Measurements from ENCODE around the gene KMT5C.

The KMT5C gene

DNA sequence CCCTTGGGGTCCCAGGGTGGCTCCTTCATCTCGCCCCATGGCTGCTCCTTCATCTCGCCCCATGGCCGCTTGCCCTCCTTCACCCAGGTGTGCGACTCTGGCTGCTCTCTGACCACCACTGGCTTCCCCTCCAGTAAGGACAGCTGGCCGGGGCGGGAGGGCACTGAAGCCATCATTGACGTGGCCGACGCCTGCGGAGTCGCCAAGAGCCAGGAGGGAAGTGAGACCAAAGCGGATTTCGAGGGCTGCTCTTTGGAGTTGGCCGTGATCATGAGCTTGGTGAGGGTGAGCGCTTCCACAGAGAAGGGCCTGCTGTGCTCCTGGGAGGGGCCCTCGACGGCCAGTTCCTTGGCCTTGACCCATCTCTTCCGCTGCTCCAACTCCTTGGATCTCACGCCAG, 18.8 kb downstream of the KMT5C start:
- Histone ChIP-seq H3K27ac (ENCODE audit: low read length) (no peak overlapping the region), H3K4me1 (ENCODE audit: control insufficient read depth, insufficient read depth, low read length) (peaks cover 3% of the 10 kb centered on the region), H3K9me3 (ENCODE audit: control insufficient read depth in 2 of 2, low read length in 2 of 2) (no peaks in the 10 kb centered on the region), H3K36me3 (ENCODE audit: control insufficient read depth in 2 of 2, insufficient read depth in 2 of 2, low read length in 2 of 2) (no peaks in the 10 kb centered on the region), H3K9ac (ENCODE audit: low read length in 2 of 2) (no peak overlapping the region), H3K27me3 (ENCODE audit: control insufficient read depth in 1 of 2, insufficient read depth in 2 of 2, low read length in 2 of 2) (peaks cover 17 to 18% of the 10 kb centered on the region in 2 donors), H3K4me3 (ENCODE audit: low read length in 2 of 2) (no peak overlapping the region)

DNA sequence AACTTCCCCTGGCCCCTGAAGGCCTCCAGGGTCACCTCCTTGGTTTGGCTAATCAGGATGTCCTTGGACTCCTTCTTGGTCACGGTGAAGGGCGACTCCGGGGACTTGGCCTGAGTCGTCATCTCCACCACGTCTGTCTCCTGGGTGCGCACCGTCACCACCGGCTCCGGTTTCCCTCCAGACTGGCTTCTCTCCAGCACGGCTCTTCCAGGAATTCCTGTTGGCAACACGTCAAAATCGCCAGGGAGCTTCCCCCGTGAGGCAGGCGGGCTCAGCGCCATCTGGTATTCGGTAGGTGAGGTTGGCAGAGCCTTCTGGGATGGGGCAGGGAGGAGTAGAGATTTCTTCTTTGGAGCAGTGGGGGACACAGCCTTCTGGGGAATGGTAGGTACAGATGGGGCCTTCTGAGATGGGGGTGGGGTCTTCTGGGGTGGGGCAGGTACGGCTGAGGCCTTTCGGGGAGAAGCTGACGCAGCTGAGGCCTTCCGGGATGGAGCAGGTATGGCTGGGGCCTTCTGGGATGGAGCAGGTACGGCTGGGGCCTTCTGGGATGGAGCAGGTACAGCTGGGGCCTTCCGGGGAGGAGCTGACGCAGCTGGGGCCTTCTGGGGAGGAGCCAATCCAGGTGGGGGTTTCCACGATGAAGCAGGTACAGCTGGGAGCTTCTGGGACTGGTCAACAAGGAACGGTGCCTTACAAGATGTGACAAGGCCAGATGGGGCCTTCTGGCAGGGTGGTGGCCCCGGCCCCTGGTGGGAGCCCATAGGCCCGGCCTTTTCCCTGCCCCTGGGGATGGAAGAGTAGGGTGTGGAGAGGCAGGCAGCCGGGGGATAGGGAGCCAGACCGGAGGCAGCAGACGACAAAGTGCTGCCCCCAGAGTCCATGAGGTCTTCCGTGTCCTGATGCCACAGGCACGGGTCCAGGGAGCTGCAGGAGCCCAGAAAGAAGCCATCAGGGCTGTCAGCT, 19.6 kb downstream of the KMT5C start:
- Histone ChIP-seq H3K4me3 (ENCODE audit: low read length in 2 of 2) (no peak overlapping the region), H3K9me3 (ENCODE audit: control insufficient read depth in 2 of 2, low read length in 2 of 2) (no peaks in the 10 kb centered on the region), H3K4me1 (ENCODE audit: control insufficient read depth, insufficient read depth, low read length) (no peaks in the 10 kb centered on the region), H3K27ac (ENCODE audit: low read length) (no peak overlapping the region), H3K27me3 (ENCODE audit: control insufficient read depth in 1 of 2, insufficient read depth in 2 of 2, low read length in 2 of 2) (peaks cover 9 to 16% of the 10 kb centered on the region in 2 donors), H3K9ac (ENCODE audit: low read length in 2 of 2) (no peak overlapping the region), H3K36me3 (ENCODE audit: control insufficient read depth in 2 of 2, insufficient read depth in 2 of 2, low read length in 2 of 2) (no peaks in the 10 kb centered on the region)

DNA sequence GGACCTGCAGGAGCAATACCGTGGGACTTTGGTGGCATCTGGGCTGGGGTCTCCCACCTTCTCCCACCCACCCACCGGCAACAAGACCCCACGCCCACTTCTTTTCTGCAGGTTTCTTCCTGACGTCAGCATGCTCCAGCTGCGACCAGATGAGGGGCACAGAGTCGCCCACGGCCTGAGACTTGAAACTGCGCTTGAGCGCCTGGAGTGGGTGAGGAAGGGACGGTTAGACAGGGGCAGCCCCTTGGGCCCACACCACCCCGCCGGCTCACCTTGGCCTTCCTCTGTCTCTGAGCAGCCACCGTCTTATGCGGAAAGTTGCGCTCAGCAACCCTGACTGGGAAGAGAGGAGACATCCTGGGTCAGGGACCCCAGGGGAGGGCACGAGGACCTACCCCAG, 21.2 kb downstream of the KMT5C start:
- no peak overlapping the region for H3K4me3 ChIP-seq (ENCODE audit: low read length in 2 of 2)
- H3K9me3 ChIP-seq (ENCODE audit: control insufficient read depth in 2 of 2, low read length in 2 of 2) = no peaks in the 10 kb centered on the region
- H3K27me3 ChIP-seq (ENCODE audit: control insufficient read depth in 1 of 2, insufficient read depth in 2 of 2, low read length in 2 of 2) = peaks cover 0 to 7% of the 10 kb centered on the region in 2 donors
- H3K9ac ChIP-seq (ENCODE audit: low read length in 2 of 2) = no peak overlapping the region
- no peaks in the 10 kb centered on the region for H3K36me3 ChIP-seq (ENCODE audit: control insufficient read depth in 2 of 2, insufficient read depth in 2 of 2, low read length in 2 of 2)
- no peaks in the 10 kb centered on the region for H3K4me1 ChIP-seq (ENCODE audit: control insufficient read depth, insufficient read depth, low read length)
- no peak overlapping the region for H3K27ac ChIP-seq (ENCODE audit: low read length)

DNA sequence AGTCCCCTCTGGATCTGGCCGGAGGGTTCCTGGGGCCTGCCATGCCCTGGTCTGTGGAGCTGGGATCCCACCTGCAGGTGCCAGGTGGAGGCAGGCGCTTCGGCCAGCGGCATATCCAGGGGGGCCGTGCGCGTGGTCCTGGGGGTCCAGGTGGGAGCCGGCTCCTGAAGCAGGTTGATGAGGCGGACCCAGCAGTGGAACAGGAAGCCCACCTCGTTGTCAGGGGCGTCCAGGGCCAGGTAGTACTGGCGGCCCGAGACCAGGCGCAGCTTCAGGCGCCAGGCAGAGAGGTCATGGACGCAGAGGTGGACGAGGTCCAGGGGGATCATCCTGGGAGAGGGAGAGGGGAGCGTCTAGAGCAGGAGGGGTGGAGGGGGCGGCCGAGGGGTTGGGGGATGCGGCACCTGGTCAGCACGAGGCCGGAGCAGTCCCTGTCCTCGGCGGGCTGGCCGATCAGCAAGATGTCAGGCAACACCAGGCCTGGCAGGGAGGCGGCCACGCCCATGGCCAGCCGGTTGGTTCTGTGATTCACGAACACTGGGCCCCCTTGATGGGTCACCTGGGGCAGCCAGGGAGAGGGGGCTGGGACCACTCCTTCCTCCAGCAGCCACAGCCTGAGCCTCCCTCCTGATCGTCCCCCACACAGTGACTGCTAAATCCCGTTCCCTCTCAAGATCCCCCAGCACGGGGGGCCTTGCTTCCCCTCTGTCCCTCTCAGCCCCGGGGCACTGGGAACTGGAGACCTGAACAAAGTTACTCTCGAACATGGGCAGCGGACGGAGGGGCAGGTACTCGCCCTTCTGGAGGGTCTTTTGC, 22.7 kb downstream of the KMT5C start:
- Histone ChIP-seq H3K27ac (ENCODE audit: low read length) (no peak overlapping the region), H3K27me3 (ENCODE audit: control insufficient read depth in 1 of 2, insufficient read depth in 2 of 2, low read length in 2 of 2) (peaks cover 0 to 1% of the 10 kb centered on the region in 2 donors), H3K9me3 (ENCODE audit: control insufficient read depth in 2 of 2, low read length in 2 of 2) (no peaks in the 10 kb centered on the region), H3K9ac (ENCODE audit: low read length in 2 of 2) (no peak overlapping the region), H3K4me3 (ENCODE audit: low read length in 2 of 2) (no peak overlapping the region), H3K4me1 (ENCODE audit: control insufficient read depth, insufficient read depth, low read length) (no peaks in the 10 kb centered on the region), H3K36me3 (ENCODE audit: control insufficient read depth in 2 of 2, insufficient read depth in 2 of 2, low read length in 2 of 2) (no peaks in the 10 kb centered on the region)

DNA sequence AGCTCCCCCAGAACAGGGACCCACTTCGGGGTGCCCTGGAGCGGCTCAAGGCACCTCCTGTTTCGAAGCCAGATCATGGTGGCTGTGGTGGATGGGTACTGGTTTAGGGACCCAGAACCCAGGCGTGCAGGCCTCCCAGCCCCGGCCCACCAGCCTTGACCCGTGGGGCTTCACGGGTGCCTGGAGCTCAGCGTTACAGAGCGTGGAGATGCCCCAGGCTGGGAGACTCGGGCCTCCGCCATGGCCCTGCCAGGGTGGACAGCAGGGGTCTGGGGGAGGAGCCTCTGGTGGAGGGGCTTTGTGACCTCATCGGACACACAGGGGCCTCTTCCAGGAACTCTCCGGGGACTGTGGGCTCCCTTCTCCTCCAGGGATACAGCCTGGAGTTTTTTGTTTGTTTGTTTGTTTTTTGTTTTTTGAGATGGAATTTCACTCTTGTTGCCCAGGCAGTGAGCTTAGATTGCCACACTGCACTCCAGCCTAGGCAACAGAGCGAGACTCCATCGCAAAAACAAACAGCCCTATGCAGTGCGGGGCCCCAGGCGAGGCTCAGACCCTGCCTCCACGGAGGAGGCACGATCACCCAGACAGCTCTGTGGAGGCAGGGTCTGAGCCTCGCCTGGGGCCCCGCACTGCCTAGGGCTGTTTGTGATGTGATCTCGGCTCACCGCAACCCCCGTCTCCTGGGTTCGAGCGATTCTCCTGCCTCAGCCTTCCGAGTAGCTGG, 23.5 kb downstream of the KMT5C start, which contains the start of gene GARIN5B:
TSS of gene GARIN5B (minus strand) at position 271 of the 727 bp plus-strand sequence. CDS start at position 77, 194 bp downstream.
- Histone ChIP-seq H3K27me3 (ENCODE audit: control insufficient read depth in 1 of 2, insufficient read depth in 2 of 2, low read length in 2 of 2) (peaks cover 4 to 5% of the 10 kb centered on the region in 2 donors), H3K4me1 (ENCODE audit: control insufficient read depth, insufficient read depth, low read length) (no peaks in the 10 kb centered on the region), H3K9me3 (ENCODE audit: control insufficient read depth in 2 of 2, low read length in 2 of 2) (no peaks in the 10 kb centered on the region), H3K9ac (ENCODE audit: low read length in 2 of 2) (no peak within 1 kb of the TSS), H3K4me3 (ENCODE audit: low read length in 2 of 2) (no peak within 1 kb of the TSS), H3K27ac (ENCODE audit: low read length) (no peak within 1 kb of the TSS), H3K36me3 (ENCODE audit: control insufficient read depth in 2 of 2, insufficient read depth in 2 of 2, low read length in 2 of 2) (no peaks in the 10 kb centered on the region)

- peaks cover 18 to 22% of the 10 kb centered on the region in 2 donors for H3K27me3 ChIP-seq (ENCODE audit: control insufficient read depth in 1 of 2, insufficient read depth in 2 of 2, low read length in 2 of 2)
These were observed 25.6 kb downstream of the KMT5C start for GRCh38 chr19:55365245-55365644.

DNA sequence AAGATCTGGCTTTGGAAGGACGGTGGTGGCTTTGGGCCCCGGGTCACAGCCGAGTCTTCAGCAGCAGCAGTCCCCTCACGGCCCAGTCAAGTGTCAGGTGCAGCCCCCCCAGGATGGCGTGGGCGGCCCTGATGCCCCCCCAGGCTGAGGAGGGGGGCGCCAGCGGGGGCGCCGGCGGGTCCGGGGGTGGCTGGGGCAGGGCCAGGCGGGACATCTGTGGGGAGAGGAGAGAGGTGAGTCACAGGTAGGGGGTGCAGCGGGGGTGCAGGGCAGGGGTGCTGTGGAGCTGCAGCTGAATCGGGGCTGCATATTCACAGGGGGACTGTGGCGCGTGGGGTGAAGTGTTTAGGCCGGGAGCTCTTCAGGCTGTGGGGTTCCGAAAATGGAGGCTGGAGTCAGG, 26.3 kb downstream of the KMT5C start:
- no peak overlapping the region for H3K4me3 ChIP-seq (ENCODE audit: low read length in 2 of 2)
- peaks cover 23 to 26% of the 10 kb centered on the region in 2 donors for H3K27me3 ChIP-seq (ENCODE audit: control insufficient read depth in 1 of 2, insufficient read depth in 2 of 2, low read length in 2 of 2)
- H3K4me1 ChIP-seq (ENCODE audit: control insufficient read depth, insufficient read depth, low read length) = peaks cover 8% of the 10 kb centered on the region
- H3K9ac ChIP-seq (ENCODE audit: low read length in 2 of 2) = no peak overlapping the region
- H3K36me3 ChIP-seq (ENCODE audit: control insufficient read depth in 2 of 2, insufficient read depth in 2 of 2, low read length in 2 of 2) = no peaks in the 10 kb centered on the region
- H3K9me3 ChIP-seq (ENCODE audit: control insufficient read depth in 2 of 2, low read length in 2 of 2) = no peaks in the 10 kb centered on the region
- H3K27ac ChIP-seq (ENCODE audit: low read length) = no peak overlapping the region

More at GRCh38 chr19:55365245-55365644, 25.6 kb downstream of the KMT5C start:
- Histone ChIP-seq H3K36me3 (ENCODE audit: control insufficient read depth in 2 of 2, insufficient read depth in 2 of 2, low read length in 2 of 2) (no peaks in the 10 kb centered on the region), H3K27ac (ENCODE audit: low read length) (no peak overlapping the region), H3K9ac (ENCODE audit: low read length in 2 of 2) (no peak overlapping the region), H3K4me1 (ENCODE audit: control insufficient read depth, insufficient read depth, low read length) (peaks cover 8% of the 10 kb centered on the region), H3K9me3 (ENCODE audit: control insufficient read depth in 2 of 2, low read length in 2 of 2) (no peaks in the 10 kb centered on the region), H3K4me3 (ENCODE audit: low read length in 2 of 2) (no peak overlapping the region)

- Histone ChIP-seq H3K27me3 (ENCODE audit: control insufficient read depth in 1 of 2, insufficient read depth in 2 of 2, low read length in 2 of 2) (peaks cover 26 to 31% of the 10 kb centered on the region in 2 donors), H3K9me3 (ENCODE audit: control insufficient read depth in 2 of 2, low read length in 2 of 2) (no peaks in the 10 kb centered on the region), H3K4me1 (ENCODE audit: control insufficient read depth, insufficient read depth, low read length) (peaks cover 8% of the 10 kb centered on the region), H3K36me3 (ENCODE audit: control insufficient read depth in 2 of 2, insufficient read depth in 2 of 2, low read length in 2 of 2) (no peaks in the 10 kb centered on the region), H3K9ac (ENCODE audit: low read length in 2 of 2) (no peak overlapping the region), H3K4me3 (ENCODE audit: low read length in 2 of 2) (no peak overlapping the region), H3K27ac (ENCODE audit: low read length) (no peak overlapping the region)
These were observed 27.1 kb downstream of the KMT5C start for GRCh38 chr19:55366790-55367189.

DNA sequence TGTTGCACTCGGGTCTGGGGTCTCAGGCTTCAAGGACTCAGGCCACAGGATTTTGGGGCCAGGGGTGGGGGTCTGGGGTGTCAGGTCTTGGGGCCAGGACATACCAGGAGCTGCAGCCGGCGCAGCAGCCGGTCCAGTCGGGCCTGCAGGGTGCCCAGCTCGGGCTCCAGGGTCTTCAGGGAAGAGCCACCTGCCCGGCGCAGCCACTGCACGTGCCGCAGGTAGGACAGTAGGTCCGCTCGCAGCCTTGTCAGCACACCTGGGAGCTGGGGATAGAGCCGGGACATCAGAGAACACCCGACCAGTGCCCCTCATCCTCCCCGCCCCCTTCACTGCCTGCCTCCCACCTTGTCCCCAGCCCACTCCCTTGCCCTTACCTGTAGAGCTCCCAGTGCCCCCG, 28.4 kb downstream of the KMT5C start:
- H3K9me3 ChIP-seq (ENCODE audit: control insufficient read depth in 2 of 2, low read length in 2 of 2) = no peaks in the 10 kb centered on the region
- H3K4me1 ChIP-seq (ENCODE audit: control insufficient read depth, insufficient read depth, low read length) = peaks cover 8% of the 10 kb centered on the region
- H3K9ac ChIP-seq (ENCODE audit: low read length in 2 of 2) = no peak overlapping the region
- no peak overlapping the region for H3K27ac ChIP-seq (ENCODE audit: low read length)
- H3K27me3 ChIP-seq (ENCODE audit: control insufficient read depth in 1 of 2, insufficient read depth in 2 of 2, low read length in 2 of 2) = peaks cover 35 to 43% of the 10 kb centered on the region in 2 donors
- H3K36me3 ChIP-seq (ENCODE audit: control insufficient read depth in 2 of 2, insufficient read depth in 2 of 2, low read length in 2 of 2) = no peaks in the 10 kb centered on the region
- H3K4me3 ChIP-seq (ENCODE audit: low read length in 2 of 2) = no peak overlapping the region

Measured in stomach smooth muscle (tissue), 2 donors.